Measurements from ENCODE around the gene BFSP1. TPM values are rescaled to one million over a fixed set of nuclear protein-coding genes. Genes with fewer than 3 reads are reported as not detected.

The BFSP1 gene
- polyA plus RNA-seq, 1 of the 3 experiments (the other 2 are of a cell fraction): 7.1 TPM

GRCh38 chr20:17465236-17465635 is 65.9 kb downstream of the BFSP1 start:
- no peaks in the 10 kb centered on the region for H3K36me3 ChIP-seq (replicated peaks in 1 of 2; ENCODE audit: control insufficient read depth in 1 of 2, insufficient read depth in 2 of 2, low read length in 1 of 2)
- H3K4me1 ChIP-seq (ENCODE audit: control insufficient read depth in 1 of 2, insufficient read depth in 2 of 2, low read depth in 1 of 2, low read length in 1 of 2): no peaks in the 10 kb centered on the region
- no peak overlapping the region for H3K9ac ChIP-seq
- no peak overlapping the region for H3K4me3 ChIP-seq (ENCODE audit: low read depth in 2 of 2, low read length in 1 of 2)
- H3K79me2 ChIP-seq (ENCODE audit: insufficient read depth): no peaks in the 10 kb centered on the region
- H4K20me1 ChIP-seq (ENCODE audit: insufficient read depth): no peaks in the 10 kb centered on the region
- no peaks in the 10 kb centered on the region for H3F3A ChIP-seq (replicated peaks; ENCODE audit: insufficient read depth)
- no peak overlapping the region for H3K27ac ChIP-seq (ENCODE audit: low read depth in 2 of 2, low read length in 1 of 2)
- H3K27me3 ChIP-seq (ENCODE audit: insufficient read depth): no peaks in the 10 kb centered on the region
- WGBS (ENCODE audit: low lambda C conversion rate): 59% methylated on average over 10 of the region's 10 CpGs
- H3K4me2 ChIP-seq: no peak overlapping the region
- DNase-seq: no peak
- no peaks in the 10 kb centered on the region for H3K9me3 ChIP-seq
- no peak overlapping the region for H2AFZ ChIP-seq (ENCODE audit: low read depth)
- TF ChIP-seq SMC3 (IDR thresholded peaks at IDR 0.05; ENCODE audit: low read depth, low read length) (no peak), ELF1 (IDR thresholded peaks at IDR 0.05) (no peak), TEAD4 (IDR thresholded peaks at IDR 0.05; ENCODE audit: borderline replicate concordance, insufficient read depth) (no peak), EZH2phosphoT487 (IDR thresholded peaks at IDR 0.05; ENCODE audit: borderline replicate concordance, low read depth) (no peak), TCF12 (IDR thresholded peaks at IDR 0.05) (no peak), RXRA (IDR thresholded peaks at IDR 0.05; ENCODE audit: borderline replicate concordance, low read depth) (no peak), MEF2A (IDR thresholded peaks at IDR 0.05; ENCODE audit: borderline replicate concordance, low read depth) (no peak), FOXJ3 (CRISPR knock-in tag; IDR thresholded peaks at IDR 0.05) (no peak), GATA2 (CRISPR knock-in tag; IDR thresholded peaks at IDR 0.05) (no peak)
- CTCF ChIA-PET: interaction anchor here (1.3 to 1.5 kb wide), 3 partner anchors 11 to 664 kb away, joined by 3 to 4 read pairs (median 3); no protein-coding TSS in a partner anchor
- no peaks in the 10 kb centered on the region for H3K9me2 ChIP-seq
- POLR2A ChIA-PET: no interaction called here

- POLR2A ChIA-PET: no interaction called here
- Histone ChIP-seq H3K27me3 (ENCODE audit: insufficient read depth) (no peaks in the 10 kb centered on the region), H3K79me2 (ENCODE audit: insufficient read depth) (no peaks in the 10 kb centered on the region), H4K20me1 (ENCODE audit: insufficient read depth) (no peaks in the 10 kb centered on the region), H3K4me2 (no peak overlapping the region), H3K4me3 (ENCODE audit: low read depth in 2 of 2, low read length in 1 of 2) (no peak overlapping the region), H3K9me3 (no peaks in the 10 kb centered on the region), H3K9ac (no peak overlapping the region), H3K4me1 (ENCODE audit: control insufficient read depth in 1 of 2, insufficient read depth in 2 of 2, low read depth in 1 of 2, low read length in 1 of 2) (no peaks in the 10 kb centered on the region), H2AFZ (ENCODE audit: low read depth) (no peak overlapping the region), H3K9me2 (no peaks in the 10 kb centered on the region), H3F3A (replicated peaks; ENCODE audit: insufficient read depth) (no peaks in the 10 kb centered on the region), H3K36me3 (replicated peaks in 1 of 2; ENCODE audit: control insufficient read depth in 1 of 2, insufficient read depth in 2 of 2, low read length in 1 of 2) (no peaks in the 10 kb centered on the region), H3K27ac (ENCODE audit: low read depth in 2 of 2, low read length in 1 of 2) (no peak overlapping the region)
- CTCF ChIA-PET: no interaction called here
- WGBS (ENCODE audit: low lambda C conversion rate): 8% methylated on average over 1 of the region's 1 CpG
- TF ChIP-seq NFIC (IDR thresholded peaks at IDR 0.05; ENCODE audit: borderline replicate concordance) (no peak), SMC3 (IDR thresholded peaks at IDR 0.05; ENCODE audit: low read depth, low read length) (no peak), CTCF (IDR thresholded peaks at IDR 0.05) (no peak), TCF12 (IDR thresholded peaks at IDR 0.05) (no peak), NRF1 (IDR thresholded peaks at IDR 0.05; ENCODE audit: low read depth, low read length) (no peak), RCOR1 (IDR thresholded peaks at IDR 0.05; ENCODE audit: low read length) (no peak), FOSL2 (IDR thresholded peaks at IDR 0.05; ENCODE audit: borderline replicate concordance, low read depth) (no peak), GATA2 (CRISPR knock-in tag; IDR thresholded peaks at IDR 0.05) (no peak), CHD2 (IDR thresholded peaks at IDR 0.05; ENCODE audit: low read length, partially characterized antibody) (no peak), MXI1 (IDR thresholded peaks at IDR 0.05; ENCODE audit: low read depth, low read length) (no peak), IRF3 (IDR thresholded peaks at IDR 0.05; ENCODE audit: low read depth, low read length) (no peak), USF1 (IDR thresholded peaks at IDR 0.05; ENCODE audit: borderline replicate concordance, low read depth) (no peak), REST (IDR thresholded peaks at IDR 0.05; ENCODE audit: low read depth, low read length) (no peak), TAF1 (IDR thresholded peaks at IDR 0.05; ENCODE audit: borderline replicate concordance, low read depth, low read length) (no peak), RXRA (IDR thresholded peaks at IDR 0.05; ENCODE audit: borderline replicate concordance, low read depth) (no peak)
- no peak for DNase-seq
These were observed 67.5 kb downstream of the BFSP1 start for GRCh38 chr20:17463711-17464110.

Measured in SK-N-SH (cell line).